HG03135 (cell line): ENCODE measurements around the gene SCAMP2.
"Not testable (repeated sequence)": the region's sequence is repeated elsewhere in the genome, so short reads cannot be mapped to it uniquely, and the experiment has no call there.

ENCODE experiments used
- ATAC-seq: cut with Tn5 transposase; IDR thresholded peaks from one replicate; pipeline ENCODE4 v1.9.1; 2021; ENCODE audit warnings: mild to moderate bottlenecking, moderate library complexity; ENCODE audit not compliant: unreplicated experiment

SCAMP2 gene, protein sequence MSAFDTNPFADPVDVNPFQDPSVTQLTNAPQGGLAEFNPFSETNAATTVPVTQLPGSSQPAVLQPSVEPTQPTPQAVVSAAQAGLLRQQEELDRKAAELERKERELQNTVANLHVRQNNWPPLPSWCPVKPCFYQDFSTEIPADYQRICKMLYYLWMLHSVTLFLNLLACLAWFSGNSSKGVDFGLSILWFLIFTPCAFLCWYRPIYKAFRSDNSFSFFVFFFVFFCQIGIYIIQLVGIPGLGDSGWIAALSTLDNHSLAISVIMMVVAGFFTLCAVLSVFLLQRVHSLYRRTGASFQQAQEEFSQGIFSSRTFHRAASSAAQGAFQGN

DNA sequence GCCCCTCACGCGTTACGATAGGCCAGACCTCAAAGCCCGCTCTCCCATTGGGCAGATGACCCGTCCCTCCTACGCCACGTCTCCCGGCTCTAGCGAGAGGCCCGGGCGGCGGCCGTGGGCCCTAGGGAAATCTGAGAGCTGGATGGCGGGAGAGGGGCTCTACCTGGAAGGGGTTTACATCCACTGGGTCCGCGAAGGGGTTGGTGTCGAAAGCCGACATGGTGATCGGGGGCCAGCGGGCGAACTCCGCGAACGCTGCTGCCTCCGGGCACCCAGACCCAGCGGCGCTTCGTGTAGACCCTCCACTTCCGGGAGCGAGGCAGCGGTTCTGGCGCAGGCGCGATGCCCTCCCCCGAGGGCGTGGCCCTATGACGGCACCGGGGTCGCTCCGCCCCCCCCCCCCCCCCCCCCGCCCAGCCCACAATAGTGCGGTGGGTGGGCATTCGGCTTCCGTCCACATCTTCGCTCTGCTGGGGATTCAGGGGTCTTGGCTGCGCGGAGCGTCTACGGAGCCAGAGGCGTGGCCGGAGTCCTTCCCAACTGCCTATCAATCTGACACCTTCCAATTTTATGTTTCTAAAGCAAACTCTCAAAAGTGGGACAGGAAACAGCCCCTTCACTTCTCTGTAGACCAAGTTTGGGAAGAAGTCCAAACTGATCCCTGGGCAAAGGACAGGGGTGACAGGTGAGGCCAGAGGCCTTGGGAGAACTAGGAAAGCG lies at the start of gene SCAMP2:
SCAMP2 (minus strand) TSS at position 330 of the 720 bp plus-strand sequence; CDS start at position 220, 110 bp downstream.
- ATAC-seq = peak; percentile 84

DNA sequence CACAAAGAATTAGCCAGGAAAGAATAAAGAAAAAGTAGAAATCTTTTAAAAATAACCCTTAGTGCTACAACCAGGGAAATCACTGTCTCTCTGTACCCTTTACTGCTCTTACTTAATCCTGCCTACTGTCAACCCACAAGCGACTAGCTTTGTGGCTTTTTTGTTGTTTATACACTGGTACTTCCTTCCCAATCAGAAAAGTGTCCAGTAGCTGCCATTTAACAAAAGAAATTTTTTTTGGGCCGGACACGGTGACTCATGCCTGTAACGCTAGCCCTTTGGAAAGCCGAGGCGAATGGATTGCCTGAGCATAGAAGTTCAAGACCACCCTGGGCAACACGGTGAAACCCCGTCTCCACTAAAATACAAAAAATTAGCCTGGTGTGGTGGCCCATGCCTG lies 47.3 kb upstream of the SCAMP2 start:
- no peak for ATAC-seq

DNA sequence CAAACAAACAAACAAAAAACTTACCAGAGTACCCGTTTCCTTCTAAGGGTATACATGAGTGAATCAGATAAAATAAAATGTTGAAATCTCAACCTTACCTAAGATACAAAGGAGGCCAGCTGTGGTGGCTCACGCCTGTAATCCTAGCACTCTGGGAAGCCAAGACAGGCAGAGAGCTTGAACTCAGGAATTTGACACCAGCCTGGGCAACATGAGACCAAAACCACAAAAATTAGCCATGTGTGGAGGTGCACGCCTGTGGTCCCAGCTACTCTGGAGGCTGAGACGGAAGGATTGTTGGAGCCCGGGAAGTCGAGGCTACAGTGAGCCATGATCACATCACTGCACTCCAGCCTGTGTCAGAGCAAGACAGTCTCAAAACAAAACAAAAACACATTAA lies 44.5 kb upstream of the SCAMP2 start:
- no peak for ATAC-seq

DNA sequence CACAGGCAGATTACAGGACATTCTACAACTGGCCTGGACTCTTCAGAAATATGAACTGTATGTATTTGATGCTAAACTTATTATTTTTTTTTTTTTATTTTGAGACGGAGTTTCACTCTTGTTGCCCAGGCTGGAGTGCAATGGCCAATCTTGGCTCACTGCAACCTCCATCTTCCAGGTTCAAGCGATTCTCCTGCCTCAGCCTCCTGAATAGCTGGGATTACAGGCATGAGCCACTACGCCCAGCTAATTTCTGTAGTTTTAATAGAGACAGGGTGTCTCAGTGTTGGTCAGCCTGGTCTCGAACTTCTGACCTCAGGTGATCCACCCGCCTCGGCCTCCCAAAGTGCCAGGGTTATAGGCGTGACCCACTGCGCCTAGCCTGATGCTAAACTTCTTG lies 40.6 kb upstream of the SCAMP2 start:
- ATAC-seq = not testable (repeated sequence)

DNA sequence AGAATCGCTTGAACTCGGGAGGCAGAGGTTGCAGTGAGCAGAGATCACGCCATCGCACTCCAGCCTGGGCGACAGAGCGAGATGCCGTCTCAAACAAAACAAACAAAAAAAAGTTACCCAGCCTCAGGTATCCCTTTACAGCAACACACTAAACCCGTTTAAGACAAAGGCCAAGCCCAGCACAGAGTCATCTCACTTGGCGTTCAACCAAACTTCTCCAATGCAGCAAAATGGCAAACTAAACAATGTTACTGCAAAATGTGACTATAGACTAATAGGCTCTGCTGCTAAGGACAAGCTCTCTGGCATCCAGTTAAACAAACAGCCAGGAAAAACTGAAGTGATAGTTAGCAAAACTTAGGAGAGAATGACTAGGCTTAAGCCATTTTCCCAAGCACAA lies 39.9 kb upstream of the SCAMP2 start:
- no peak for ATAC-seq

DNA sequence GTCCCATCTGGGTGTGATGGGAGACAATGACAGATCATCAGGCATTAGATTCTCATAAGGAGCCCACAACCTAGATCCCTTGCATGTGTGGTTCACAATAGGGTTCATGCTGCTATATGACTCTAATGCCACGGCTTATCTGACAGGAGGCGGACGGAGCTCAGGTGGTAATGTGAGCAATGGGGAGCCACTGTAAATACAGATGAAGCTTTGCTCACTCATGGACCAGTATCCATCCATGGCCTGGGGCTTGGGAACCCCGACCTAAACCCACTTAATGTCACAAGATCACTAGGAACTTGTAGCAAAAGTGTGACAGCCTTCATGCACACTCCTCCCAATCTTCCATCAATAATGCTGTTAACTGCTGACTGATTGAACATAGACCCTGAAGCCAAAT lies 35.5 kb upstream of the SCAMP2 start:
- no peak for ATAC-seq

DNA sequence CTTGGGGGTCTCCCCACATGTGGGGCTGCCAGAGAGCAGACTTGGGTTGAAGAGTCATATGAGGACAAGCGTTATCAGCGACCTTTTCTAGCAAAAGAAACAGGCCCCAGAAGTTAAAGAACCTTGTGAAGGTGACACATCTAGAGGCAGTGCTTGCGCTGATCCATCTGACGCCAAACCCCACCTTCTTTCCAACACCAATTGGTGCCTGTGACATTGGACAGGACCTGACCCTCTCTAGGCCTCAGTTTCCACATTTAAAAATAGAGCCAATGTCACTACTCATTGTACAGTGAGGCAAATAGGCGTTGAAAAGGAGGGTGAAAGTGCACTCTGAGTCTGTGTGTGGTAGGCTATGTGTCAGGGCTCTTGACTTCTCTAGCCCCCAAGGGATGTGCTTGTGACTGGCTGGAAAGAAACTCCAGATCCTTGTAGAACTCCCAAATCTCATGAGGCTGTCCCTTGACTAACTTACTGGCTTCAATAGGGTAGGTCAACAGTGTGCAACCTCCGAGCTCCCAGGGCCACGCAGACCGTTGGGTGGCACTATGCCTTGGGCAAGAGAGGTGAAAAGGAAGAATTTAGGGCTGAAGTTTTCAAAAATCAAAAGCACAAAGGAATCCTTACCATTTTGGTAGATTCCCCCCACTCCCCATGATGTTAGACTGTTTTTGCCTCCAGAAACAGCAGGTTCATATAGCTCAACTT lies 34.2 kb upstream of the SCAMP2 start:
- no peak for ATAC-seq

DNA sequence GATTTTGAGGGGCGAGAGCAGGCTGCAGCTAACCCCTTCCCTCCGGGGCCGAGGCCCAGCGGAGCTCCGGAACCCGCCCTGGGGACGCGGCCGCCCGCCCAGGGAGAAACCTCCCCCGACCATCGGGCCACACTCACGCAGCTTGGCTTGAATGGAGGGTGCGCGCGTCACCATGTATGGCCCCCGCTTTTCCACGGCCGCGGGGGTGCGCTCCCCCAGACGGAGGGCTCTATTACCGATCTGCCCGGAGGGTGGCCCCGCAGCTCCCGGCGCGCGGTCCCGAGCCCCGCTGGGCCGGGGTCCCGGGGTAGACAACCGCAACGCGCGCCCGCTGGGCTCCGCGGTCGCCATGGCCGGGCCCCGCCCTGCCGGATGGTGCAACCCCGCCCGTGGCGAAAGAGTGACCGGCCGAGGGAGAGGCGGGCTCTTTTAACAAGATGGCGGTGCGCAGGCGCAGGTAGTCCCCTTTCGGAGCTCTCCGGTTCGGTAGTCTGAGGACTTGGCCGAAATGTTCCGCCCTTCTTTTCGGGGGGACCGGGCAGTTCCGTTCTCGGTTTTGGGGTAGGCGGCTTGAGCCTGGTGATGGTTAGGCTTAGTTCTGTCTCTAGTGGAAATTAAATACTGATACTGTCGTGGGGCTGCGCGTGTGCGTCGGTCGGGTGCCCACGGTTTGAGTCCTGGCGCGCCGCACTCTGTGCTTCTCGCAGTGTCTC lies 33.4 kb upstream of the SCAMP2 start, which contains the start of gene FAM219B:
FAM219B (minus strand) TSS at position 402 of the 713 bp plus-strand sequence; CDS start at position 351, 51 bp downstream.
- ATAC-seq = peak; percentile 81

DNA sequence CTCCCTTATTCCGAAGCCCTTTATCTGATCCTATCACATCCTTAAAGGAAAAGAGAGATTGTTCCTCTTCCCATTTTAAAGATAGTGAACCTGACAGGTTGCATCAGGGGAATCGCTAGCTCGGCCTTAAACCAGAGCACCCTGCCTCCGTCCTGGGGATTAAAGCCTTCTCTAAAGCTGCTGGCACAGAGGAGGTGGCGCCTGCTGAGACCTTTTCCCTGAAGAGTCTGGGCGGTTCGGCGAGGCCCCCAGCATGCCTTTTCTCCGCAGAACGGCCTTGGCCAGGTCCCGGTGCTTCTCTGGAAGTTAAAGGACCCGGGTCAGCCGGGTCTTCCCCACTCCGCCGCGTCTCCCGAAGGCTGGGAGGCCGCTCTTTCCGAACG lies 32.9 kb upstream of the SCAMP2 start:
- peak; percentile 19 for ATAC-seq

DNA sequence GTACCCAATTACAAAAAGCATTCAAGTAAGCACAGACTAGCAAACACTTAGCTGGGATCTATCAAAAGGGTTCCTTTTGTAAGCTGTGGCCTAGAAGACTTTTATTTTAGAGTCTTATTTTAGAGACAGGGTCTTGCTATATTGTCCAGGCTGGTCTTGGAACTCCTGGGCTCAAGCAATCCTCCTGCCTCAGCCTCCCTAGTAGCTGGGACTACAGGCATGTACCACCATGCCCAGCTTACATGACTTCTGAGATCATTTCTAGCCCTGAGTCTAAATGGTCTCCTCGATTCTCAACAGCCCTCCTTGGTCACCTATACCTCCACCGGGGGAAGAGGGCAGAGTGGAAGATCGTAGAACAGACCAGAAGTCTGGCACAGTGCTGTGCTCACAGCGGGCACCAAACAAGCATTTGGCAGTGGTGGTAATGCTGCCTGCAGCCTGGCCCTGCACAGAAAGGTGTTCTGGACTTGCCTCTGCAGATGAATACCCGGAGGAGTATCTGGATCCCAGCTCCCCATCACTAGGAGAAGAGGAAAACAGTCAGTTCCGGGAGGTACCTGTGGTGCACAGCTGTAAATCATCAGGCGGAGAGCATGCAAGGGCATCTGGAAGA lies 31.1 kb upstream of the SCAMP2 start:
- ATAC-seq = no peak

DNA sequence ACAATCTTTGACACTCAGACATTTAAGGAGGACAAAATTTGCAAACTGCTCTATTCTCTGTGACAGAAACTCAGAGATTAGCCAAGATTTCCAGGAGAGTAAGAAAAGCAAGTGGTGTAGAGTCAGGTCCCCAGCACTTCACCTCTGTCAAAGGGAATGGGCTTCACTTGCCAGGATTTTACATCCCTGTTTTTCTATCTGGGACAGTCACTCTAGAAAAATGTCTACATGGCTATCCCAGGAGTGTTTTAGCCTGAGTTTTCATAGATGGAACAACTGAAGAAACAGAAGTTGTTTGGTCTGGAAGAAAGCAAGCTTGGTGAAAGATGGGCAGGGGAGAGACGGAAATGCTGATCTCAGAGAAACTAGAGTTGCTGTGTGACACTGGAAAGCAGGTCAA lies 30.5 kb upstream of the SCAMP2 start:
- ATAC-seq = no peak

DNA sequence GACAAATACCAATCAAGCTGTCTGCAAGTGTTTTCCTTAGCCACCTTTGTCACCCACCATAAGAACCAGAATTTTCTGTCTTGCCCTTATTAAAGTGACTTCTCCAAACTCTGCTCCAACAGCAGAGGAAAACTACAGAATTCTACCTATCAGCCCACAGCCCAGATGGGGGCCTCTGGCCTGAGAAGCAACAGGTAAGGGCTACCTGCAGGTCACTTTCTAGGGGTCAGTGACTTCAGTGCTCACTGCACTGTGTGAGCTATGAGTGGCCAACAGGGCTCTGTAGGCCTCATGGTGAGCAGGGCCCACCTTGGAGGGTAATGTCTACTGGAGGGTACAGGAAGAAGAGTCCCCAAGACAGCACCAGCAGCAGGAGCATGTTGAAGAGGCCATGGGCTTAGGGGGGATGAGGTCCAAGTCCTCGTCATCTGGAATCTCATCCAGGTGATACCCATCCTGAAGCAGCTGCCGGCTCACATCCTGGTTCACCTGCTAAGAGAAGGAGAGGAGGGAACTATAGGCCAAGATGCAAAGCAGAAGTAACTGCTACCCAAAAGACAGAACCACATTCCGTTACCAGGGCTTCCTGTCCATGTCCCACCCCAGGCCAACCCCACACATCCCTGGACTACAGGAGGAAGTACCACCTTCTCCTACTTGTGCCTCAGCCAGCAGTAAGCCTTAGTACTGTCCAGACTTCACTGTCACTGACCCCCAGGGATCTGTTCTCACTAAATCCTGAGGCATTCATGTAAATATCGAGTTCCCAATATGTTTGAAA lies 29.3 kb upstream of the SCAMP2 start:
- ATAC-seq = no peak

DNA sequence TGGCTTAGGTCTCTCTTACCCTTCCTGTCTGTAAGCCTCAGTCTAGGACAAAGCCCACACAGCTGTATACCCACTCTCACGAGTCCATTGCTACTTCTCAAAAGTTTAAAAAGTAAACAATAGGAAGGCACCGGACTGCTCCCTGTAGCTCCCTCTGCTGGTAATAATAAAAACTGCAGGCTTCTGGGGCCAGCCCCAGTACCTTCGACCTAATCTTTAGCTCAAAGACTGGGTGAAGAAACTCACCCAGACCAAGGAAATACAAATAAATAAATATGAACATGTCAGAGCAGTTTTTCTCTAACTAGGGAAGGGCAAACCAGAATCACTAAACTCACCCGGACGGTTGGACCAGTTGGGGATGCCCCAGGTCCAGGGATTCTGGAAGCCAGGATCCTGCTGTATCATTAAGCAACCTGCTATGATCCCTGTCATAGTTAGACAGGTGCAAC lies 28.5 kb upstream of the SCAMP2 start:
- no peak for ATAC-seq

DNA sequence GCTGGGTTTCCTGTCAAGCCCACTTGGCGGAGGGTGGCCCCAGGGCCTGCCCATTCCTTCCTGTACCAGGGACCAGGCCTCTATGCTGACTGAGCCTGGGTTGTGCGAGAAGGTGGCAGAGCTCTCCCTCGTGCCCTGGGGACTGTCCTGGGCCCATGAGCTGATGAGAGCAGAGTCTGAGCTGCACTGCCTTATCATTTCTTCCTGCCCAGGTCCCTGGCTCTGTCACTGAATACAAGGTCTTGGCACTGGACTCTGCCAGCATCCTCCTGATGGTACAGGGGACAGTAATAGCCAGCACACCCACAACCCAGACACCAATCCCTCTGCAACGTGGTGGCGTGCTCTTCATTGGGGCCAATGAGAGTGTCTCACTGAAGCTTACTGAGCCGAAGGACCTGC lies 24.1 kb upstream of the SCAMP2 start:
- ATAC-seq = no peak

DNA sequence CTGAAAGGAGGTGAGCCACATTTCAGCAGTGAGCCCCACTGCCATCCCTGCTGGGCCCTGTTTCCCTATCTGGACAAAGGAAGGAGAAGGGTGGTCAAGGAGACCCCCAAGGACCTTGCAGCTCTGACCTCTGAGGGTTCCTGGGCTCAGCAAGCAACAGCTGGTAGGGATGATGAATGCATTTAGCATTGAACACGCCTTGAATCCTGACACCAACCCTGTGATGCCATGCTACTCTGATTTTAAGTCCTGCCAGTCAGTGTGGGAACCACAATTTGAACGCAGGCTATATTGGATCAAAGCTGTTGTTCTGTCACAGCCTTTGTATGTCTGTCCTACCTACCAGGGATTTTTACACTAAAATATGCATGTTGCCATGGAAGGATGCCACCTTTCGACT lies 23.2 kb upstream of the SCAMP2 start:
- ATAC-seq = no peak

DNA sequence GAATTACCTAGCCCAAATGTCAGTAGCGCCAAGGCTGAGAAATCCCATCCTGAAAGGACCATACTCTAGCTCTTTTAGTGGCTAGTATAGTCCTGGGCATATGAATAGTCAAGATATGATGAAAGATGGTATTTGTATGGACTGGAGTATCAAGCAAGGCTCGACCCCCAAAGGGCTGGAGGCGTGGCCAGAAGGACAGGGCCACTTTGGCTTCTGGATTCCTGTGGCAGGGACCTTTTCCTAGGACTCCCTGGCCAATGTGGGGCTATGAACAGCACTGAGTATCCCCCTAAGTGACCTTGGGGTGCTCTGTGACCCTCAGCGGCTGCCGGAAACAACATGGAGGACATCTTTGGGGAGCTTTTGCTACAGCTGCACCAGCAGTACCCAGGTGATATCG lies 22.7 kb upstream of the SCAMP2 start:
- ATAC-seq = no peak

DNA sequence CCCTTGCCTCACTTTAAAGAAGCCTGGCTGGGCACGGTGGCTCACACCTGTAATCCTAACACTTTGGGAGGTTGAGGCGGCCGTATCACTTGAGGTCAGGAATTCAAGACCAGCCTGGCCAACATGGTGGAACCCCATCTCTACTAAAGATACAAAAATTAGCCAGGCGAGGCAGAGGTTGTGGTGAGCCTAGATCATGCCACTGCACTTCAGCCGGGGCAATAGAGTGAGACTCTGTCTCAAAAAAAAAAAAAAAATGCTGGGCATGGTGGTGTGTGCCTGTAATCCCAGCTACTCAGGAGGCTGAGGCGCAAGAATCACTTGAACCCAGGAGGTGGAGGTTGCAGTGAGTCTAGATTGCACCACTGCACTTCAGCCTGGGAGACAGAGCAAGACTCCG lies 21.2 kb upstream of the SCAMP2 start:
- ATAC-seq = not testable (repeated sequence)

DNA sequence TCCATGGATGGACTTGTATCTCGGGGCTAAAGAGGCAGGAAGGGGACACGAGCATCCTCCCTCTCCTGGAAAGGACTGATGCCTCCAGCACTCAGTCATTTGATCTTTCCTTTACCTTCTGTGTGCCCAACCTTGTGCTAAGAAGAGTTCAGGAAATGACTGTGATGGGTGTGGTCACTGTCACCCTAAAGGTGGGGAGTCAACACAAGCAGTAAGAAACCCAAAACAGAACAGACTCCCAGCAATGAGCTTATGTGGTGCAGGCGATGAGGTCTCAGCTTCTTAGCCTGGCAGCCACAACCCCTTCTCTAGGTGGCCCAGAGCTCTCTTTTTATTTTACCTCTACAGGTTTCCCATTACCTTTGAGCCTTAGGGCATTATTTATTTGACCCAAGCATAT lies 20.5 kb upstream of the SCAMP2 start:
- no peak for ATAC-seq

DNA sequence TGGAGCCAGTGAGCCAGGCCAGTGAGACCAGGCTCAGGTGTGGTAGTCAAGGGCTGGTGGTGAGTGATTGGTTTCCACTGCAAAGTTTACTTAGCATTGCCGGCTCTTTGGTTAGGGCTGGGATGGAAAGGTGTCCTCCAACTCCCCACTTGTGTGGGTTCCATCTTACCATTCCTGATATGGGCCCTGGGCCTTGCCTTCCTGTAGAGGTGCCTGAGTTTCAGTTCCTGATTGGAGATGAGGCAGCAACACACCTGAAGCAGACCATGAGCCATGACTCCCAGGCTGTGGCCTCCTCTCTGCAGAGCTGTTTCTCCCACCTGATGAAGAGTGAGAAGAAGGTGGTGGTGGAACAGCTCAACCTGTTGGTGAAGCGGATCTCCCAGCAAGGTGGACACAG lies 19.8 kb upstream of the SCAMP2 start:
- ATAC-seq = no peak

DNA sequence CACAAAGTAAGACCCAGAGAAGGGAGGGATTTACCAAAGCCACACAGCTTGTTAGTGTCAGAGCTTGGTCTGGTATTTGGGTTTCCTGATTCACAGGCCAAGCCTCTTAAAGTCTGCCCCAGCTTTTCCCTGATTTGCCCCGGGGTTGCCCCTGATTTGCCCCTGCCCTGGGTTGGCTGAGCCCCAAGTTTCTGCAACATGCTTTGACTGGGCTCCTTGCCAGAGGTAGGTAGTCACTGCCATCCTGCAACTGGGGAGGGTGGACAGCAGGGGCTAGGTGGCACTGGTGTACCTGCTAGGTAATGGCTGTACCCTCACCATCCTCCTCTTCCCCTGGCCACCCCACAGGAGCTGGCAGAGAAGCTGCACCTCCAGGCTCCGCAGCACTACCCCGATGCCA lies 19.1 kb upstream of the SCAMP2 start:
- no peak for ATAC-seq
